Measurements from ENCODE around the gene METRNL.

The METRNL gene

GRCh38 chr17:83072600-83073358 lies 6.6 kb upstream of the METRNL start:
- H3K4me3 ChIP-seq (ENCODE audit: low read depth, low read length) = no peak overlapping the region
- no peaks in the 10 kb centered on the region for H3K9me3 ChIP-seq (ENCODE audit: control insufficient read depth, low read length)

GRCh38 chr17:83073389-83074063 lies 5.9 kb upstream of the METRNL start:
- peaks cover 11% of the 10 kb centered on the region for H3K4me1 ChIP-seq
- no peak for TF ChIP-seq CTCF (IDR thresholded peaks at IDR 0.05)
- H3K4me3 ChIP-seq (ENCODE audit: low read depth, low read length) = no peak overlapping the region
- no peaks in the 10 kb centered on the region for H3K9me3 ChIP-seq (ENCODE audit: control insufficient read depth, low read length)
- H3K27ac ChIP-seq = no peak overlapping the region
- no peak overlapping the region for H3K4me2 ChIP-seq (ENCODE audit: low read length)
- H3K79me2 ChIP-seq = no peaks in the 10 kb centered on the region
- no peak overlapping the region for H2AFZ ChIP-seq
- H3K36me3 ChIP-seq (ENCODE audit: control insufficient read depth, insufficient read depth, low read length) = no peaks in the 10 kb centered on the region
- H3K27me3 ChIP-seq (ENCODE audit: control insufficient read depth, insufficient read depth, low read length) = no peaks in the 10 kb centered on the region
- H3K9ac ChIP-seq = no peak overlapping the region

More at GRCh38 chr17:83072600-83073358, 6.6 kb upstream of the METRNL start:
- TF ChIP-seq CTCF (IDR thresholded peaks at IDR 0.05) = no peak
- Histone ChIP-seq H3K9ac (no peak overlapping the region), H3K79me2 (no peaks in the 10 kb centered on the region), H3K36me3 (ENCODE audit: control insufficient read depth, insufficient read depth, low read length) (no peaks in the 10 kb centered on the region), H3K4me2 (ENCODE audit: low read length) (no peak overlapping the region), H3K4me1 (peaks cover 6% of the 10 kb centered on the region), H3K27me3 (ENCODE audit: control insufficient read depth, insufficient read depth, low read length) (no peaks in the 10 kb centered on the region), H3K27ac (no peak overlapping the region), H2AFZ (no peak overlapping the region)

- Histone ChIP-seq H3K27me3 (ENCODE audit: control insufficient read depth, insufficient read depth, low read length) (no peaks in the 10 kb centered on the region), H3K4me3 (ENCODE audit: low read depth, low read length) (no peak overlapping the region), H3K4me1 (peaks cover 13% of the 10 kb centered on the region), H3K79me2 (no peaks in the 10 kb centered on the region), H3K36me3 (ENCODE audit: control insufficient read depth, insufficient read depth, low read length) (no peaks in the 10 kb centered on the region), H3K9ac (no peak overlapping the region), H3K27ac (no peak overlapping the region), H2AFZ (no peak overlapping the region), H3K9me3 (ENCODE audit: control insufficient read depth, low read length) (no peaks in the 10 kb centered on the region), H3K4me2 (ENCODE audit: low read length) (no peak overlapping the region)
- no peak for TF ChIP-seq CTCF (IDR thresholded peaks at IDR 0.05)
Observed at GRCh38 chr17:83074486-83075223, 4.8 kb upstream of the METRNL start.

- Histone ChIP-seq H3K27ac (no peak overlapping the region), H2AFZ (no peak overlapping the region), H3K4me1 (peaks cover 13% of the 10 kb centered on the region), H3K79me2 (no peaks in the 10 kb centered on the region), H3K4me3 (ENCODE audit: low read depth, low read length) (no peak overlapping the region), H3K9ac (no peak overlapping the region), H3K27me3 (ENCODE audit: control insufficient read depth, insufficient read depth, low read length) (no peaks in the 10 kb centered on the region), H3K36me3 (ENCODE audit: control insufficient read depth, insufficient read depth, low read length) (no peaks in the 10 kb centered on the region), H3K9me3 (ENCODE audit: control insufficient read depth, low read length) (no peaks in the 10 kb centered on the region), H3K4me2 (ENCODE audit: low read length) (no peak overlapping the region)
- TF ChIP-seq CTCF (IDR thresholded peaks at IDR 0.05) = no peak
Observed at GRCh38 chr17:83075270-83075880, 4.0 kb upstream of the METRNL start.
